ENCODE measurements around the gene WAC.
"Not testable (repeated sequence)": the region's sequence is repeated elsewhere in the genome, so short reads cannot be mapped to it uniquely, and the experiment has no call there.

Gene WAC

DNA sequence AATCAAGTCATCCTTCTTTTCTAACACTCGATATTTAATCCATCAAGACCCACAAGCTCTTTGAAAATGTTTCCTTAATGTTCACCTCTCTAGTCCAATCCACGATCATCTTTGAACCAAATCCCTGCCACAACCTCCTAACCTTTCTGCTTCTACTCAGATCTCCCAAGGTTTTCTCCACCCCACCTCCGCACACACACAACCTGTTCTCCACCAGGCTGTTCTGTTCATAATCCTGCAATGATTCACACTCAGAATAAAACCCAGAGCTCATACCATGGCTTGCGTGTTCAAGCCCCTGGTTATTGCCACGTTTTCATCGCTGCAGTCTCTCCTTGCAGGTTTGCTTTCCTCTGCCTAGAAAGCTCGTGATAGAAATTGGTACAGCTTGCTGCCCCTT is 90.6 kb downstream of the WAC start:
- DNase-seq = no peak

DNA sequence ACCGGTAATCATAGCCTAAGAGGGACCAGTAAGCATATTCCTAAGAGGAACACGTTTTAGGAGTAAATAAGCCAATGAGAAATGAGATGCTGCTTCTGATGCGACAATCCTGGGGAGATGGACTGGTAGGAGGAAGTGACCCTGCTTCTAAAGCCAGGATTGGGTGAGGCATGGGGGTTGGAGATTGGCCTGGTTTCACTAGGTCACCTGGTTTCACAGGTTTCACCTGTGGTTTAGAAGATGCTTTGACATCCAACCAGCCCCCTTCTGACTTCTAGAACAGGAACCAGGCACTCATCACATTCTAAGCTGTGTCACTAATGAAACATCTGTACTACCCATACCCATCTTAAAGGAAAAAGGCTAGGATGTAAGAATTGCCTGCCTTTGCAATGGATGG is 91.4 kb downstream of the WAC start:
- no peak for DNase-seq

DNA sequence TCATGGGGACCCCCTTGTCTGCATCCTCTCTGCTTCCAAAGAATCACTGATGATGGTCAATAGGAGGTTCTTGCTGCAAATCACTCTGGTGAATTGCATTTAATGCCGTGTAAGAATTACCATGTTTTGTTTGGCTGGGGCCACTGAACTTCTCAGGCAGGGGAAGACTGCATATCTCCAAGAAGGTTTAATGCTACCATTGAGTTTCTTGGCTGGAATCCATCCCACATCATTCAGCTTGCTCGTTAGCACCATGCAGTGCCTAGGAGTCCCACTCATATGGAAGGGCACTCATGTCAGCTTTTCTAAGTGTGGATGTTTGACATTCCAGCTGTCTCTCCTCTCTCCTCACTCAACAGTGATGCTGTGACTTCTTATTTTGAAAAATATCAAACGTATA is 94.2 kb downstream of the WAC start:
- no peak for DNase-seq

DNA sequence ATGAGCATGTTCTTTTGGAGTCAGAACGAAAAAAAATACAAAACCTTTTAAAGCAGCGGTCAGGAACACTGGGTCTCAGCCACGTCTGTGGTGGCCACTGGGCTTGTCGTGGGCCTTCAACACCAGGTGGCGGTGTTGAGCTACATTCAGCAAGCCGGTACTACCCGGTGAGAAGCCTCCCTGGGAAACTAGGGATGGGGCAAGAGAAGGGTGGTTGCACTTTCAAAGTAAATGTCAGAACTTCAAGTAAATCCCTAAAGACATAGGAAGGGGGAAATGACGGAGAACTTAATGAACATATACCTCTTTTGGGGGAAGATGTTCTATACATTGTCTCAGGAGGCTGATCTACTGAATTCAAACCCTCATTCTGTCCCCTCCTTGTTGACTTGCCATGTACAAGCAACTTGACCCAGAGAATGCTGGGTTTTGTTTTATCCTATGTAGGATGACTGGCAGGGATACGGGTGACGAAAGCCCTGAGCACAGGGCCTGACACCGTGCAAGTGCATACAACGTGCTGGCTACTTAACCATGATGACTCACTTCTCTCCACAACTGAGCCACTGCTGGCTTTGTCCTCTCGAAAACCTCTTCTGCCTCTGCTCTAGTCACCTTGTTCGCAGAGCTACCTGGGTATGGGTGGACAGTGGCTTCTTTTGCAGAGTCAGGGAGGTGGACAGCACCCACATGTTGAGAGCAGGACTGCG is 95.4 kb downstream of the WAC start:
- DNase-seq = peak; percentile 80

DNA sequence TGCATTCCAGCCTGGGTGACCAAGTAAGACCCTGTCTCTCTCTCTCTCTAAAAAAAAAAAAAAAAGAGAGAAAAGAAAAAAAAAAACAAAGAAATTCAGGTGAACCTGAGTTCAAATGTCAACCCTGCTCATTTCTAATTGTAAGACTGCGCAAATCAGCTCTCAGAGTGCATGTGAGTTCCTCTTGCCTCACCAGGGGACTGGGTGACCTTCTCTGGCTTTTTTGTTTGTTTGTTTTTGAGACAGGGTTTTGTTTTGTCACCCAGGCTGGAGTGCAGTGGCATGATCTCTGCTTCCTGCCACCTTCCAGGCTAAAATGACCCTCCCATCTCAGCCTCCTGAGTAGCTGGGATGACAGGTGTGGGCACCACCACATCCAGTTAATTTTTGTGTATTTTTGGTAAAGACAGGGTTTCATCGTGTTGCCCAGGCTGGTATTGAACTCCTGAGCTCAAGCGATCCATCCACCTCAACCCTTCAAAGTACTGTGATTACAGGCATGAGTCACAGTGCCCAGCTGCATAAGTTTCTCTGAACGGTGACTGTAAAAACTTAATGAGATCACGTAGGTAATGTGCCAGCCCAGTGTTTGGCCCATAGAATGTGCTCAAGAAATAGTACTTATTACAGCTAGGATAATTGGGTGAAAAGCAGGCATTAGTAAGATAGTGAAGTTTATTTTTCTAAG is 99.1 kb downstream of the WAC start:
- DNase-seq = no peak

DNA sequence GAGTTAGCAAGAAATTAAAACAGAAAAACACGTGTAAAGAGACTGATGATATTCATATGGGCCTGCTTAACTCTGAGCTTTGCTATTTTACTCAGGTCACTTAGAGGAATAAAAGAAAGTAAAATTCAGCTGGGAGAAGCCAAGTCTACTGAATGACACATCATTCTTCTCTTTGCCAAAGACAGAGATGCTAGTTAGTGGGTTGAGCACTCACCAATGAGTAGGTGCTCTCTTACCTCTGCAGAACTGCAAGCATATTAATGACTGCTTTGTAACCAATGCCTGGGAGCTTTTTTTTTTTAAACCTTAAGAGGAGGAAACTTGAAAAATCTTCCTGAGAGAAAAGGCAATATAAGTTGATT is 99.6 kb downstream of the WAC start:
- no peak for DNase-seq

DNA sequence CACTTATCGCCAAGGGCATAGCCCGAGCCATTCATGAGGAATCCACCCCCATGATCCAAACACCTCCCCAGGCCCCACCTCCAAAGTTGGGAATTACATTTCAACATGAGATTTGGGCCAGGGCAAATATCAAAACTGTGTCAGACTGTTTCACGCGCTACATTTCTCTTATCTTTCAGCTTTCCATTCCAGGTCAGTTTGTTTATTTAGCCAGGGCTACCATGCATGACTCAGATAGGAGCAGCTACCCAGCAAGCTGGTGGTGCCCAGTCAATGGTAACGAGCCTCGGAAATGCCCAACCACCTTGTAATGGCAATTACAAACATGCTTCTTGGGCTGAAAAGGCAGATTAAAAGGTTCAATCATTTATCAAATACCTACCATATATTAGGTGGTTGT is 100.8 kb downstream of the WAC start:
- no peak for DNase-seq

DNA sequence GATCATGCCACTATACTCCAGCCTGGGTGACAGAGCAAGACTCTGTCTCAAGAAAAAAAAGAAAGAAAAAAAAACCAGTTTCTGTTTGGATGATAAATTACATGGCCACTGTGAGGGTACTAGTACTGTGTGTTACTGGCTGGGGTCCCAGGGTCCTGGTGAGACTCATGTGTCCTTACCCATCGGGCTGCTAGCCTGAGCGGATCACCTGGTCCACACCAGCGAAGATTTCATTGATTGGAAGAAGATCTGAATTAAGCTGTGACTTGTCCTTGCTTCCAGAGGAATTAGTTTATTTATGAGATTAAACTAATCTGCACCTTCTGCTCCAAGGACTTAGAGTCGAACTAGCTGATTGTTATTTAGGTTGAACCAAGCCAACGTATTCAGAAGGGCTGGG is 104.4 kb downstream of the WAC start:
- DNase-seq = no peak

DNA sequence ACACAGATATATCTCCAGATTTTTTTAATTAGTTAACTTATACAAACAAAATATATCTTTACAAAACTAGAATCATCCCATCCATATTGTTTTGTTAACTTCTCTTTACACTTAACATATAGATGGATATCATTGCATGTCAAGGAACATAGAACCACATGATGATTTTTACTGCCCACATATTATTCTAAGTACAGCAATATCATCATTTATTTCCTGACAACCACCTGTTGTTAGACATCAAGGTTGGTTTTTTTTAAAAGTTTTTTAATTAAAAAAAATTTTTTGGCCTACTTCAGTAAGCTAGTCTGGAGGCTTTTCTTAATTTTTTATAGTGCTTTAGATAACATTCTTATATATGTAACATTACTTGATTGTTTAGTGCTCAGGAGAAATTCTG is 105.5 kb downstream of the WAC start:
- no peak for DNase-seq

DNA sequence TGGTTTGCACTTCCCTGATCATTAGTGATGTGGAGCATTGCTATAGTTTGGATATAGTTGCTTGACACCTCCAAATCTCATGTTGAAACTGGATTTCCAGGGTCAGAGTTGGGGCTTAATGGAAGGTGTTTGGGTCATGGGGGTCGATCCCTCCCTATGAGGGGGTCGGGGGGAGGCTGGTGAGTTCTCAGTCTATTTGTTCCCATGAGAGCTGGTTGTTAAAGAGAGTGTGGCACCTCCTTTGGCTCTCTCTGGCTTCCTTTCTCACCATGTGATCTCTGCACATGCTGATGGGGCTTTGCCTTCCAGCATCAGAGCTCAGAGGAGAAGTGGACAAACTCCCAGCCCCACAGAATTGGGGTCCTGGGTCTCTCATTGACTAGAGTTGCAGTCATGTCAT is 107.6 kb downstream of the WAC start:
- no peak for DNase-seq

DNA sequence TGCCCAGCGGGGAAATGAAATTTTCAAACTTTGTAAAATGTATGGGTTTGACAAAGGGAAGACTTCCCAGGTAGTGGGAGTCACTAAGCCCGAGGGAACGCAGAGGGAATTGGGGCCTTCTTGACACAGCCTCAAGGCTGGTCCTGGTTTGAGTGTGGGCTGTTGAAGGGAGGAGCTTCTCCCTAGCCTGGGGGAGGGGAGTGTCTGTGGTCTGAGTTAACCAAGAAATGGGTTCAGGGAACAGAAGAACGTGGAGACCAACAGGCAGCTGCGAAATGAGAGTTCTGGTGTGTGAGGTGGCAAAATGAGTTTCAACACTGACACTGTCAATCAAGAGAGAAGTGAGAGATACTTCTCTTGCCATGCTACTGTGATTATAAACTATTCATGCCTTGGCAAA is 111.7 kb downstream of the WAC start:
- DNase-seq = no peak

DNA sequence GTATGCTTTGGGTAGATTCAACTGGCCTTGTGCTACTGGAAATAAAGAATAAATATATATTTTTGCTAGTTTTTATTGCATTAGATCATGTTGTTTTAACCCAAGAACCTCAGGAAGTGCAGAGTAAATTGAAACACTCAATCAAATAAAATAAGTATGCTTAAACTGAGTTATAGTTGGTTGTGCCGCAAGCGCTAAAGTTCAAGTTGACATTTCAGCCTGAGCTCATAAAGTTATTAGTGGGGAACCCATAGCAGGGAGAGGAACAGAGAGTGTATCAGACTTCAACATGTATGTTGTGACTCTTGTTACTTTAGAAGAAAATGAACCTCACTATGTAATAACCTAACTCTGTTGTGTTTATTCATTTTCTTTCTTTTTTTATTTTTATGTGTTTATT is 119.2 kb downstream of the WAC start:
- no peak for DNase-seq

DNA sequence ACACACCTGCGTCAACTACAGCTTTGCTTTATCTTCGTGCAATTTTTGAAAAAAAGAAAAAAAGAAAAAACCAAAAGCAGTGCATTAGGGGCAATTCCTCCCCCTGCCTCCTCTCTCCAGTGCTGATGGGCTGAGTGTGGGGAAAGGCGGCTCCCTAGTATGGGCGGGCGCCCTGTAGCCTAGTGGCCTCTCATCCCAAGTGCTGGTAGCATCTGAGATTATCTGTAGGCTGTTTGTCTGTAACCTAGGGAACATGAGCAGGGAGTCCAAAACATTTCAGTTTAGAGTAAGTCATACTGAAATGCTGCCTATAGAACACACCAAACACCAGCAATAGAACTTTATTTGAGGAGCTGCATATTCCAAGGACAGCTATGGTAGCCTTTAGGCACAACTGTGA is 119.8 kb downstream of the WAC start:
- no peak for DNase-seq

DNA sequence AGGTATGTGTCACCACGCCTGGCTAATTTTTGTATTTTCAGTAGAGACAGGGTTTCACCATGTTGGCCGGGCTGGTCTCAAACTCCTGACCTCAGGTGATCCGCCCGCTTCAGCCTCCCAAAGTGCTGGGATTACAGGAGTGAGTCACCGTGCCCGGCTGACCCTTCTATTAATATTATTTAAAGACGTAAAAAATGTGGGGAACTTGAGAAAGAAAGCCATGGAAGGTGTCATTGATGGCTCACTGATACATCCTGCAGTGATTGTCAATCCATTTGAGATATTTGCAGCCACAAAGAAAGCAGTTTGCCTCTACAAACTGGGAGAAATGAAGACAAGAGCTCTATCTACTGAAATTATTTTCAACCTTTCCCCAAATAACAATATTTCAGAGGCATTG is 125.9 kb downstream of the WAC start:
- DNase-seq = not testable (repeated sequence)

DNA sequence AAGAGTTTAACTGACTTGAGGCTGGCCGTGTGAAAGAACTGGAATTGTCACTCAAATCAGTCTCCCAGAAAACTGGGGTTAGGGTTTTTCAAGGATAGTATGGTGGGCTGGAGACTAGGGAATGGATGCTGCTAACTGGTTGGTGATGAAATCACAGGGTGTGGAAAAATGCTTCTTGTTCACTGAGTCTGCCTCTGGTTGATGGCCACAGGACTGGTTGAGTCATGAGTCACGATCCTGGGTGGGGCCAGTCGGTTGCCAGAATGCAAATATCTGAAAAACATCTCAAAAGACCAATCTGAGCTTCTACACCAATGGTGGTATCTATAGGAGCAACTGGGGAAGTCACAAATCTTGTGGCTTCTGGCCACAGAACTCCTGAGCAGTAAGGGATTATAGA is 128.1 kb downstream of the WAC start:
- DNase-seq = no peak

DNA sequence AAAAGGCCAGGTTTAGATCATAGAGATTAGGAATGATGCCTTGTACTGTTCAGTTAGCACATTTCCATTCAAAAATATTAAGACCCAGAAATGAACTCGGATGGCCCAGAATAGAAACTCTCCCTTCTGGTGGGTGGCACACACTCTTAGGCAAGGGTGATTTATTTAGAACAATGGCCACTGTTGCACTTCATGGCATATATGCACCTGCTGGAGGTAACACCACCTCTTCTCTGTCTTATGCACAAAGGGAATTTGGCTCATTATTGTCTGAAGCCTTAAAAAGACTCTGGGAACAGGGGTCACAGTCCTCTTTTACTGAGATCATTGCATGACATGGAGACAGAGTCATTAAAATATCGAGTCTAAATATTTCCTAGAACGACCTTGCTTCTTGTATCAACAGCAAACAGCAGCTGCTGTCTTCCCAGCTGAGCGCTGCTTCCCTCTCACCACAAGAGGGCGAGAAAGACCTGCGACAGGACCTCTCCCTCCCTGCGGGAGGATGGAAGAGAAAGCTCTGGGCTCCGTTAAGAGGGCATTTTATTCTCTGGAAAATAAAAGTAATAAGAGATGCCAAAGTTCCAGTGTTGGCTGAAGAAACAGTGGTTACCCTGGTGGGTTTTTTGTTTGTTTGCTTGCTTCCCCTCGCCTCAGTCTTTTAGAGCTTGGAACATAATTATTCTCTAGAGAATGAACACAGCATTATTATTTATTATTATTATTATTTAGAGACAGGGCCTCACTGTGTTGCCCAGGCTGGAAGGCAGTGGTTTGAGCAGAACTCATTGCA is 130.9 kb downstream of the WAC start:
- peak; percentile 85 for DNase-seq

DNA sequence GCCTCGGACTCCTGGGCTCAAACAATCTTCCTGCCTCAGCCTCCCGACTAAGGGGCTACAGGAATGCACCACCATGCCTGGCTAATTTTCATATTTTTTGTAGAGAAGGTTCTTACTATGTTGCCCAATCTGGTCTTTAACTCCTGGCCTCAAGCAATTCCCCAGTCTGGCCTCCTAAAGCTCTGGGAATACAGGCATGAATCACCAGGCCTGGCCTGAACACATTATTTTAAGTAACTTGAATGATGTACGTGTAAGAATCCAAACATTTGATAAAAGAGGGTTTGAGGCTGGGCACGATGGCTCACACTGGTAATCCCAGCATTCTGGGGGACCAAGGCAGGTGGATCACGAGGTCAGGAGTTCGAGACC is 131.4 kb downstream of the WAC start:
- no peak for DNase-seq

DNA sequence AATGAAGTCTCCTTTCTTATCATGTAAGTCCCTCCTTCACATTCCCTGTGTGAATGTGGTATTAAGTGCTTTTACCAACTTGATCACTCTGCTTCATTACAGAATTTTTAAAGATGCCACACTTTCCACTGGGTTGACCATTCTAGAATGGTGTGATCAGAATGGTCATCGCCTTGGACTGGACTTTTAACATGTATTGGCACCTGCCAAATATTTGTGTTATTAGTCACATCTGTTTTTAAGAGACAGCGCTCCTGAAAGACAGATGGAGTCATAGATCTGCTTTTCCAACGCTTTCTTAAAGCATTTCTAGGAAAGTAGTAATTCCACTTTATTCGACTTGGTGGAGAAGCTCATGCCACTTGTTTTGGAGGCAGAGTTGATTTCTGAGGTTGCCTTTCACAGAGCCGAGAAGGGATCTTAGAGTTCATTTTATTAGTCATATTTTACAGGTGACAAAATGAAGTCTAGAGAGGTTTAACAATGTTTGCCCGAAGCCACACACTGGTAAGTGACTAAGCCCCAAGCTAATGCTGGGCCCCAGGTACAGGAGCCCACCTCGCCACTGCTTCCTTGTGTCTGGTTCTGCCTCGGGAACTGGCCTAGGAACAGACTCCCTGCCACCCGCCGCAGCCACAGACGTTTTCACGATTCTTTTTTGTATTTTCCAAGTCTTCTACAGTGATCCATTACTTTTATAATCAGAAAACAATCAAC is 134.0 kb downstream of the WAC start:
- DNase-seq = no peak

DNA sequence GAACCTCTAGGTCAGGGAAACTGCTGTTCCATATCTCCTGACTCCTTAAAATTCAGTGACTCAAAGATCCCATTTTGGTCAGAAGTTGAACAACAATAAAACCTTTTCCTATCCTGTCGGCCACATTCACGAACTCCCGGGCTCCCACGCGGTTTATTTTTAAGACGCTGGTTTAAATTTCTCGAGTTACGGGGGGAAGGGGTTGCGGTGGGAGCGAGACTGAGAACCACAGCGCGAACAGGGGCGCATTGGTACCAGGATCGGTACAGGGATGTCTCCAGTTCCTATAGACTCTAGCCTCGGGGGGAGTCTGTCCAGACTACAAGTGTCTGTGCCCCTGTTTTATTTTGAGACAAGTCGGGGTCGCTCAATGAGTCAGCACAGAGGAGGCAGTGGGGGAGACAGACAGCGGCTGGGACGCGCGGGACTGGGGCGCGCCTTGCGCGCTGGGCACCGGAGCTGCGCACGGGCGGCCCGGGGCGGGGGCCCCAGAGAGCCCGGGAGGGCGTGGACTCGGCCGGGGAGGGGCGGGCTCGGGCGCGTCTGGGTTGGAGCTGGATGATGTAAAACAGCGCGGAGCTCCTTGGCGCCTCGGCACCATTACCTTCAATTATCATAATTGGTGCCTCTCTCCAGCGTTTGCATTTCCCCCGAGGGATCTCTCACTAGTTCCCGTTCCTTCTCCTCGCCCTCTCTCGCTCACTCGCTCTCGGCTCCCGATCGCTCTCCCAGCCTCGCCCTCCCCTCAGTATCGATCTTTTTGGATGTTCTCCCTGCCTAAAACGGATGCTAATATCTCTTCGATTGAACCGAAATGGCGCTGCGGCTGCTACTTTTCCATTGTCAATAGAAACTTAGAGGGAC is 135.7 kb downstream of the WAC start:
- peak; percentile 74 for DNase-seq

DNA sequence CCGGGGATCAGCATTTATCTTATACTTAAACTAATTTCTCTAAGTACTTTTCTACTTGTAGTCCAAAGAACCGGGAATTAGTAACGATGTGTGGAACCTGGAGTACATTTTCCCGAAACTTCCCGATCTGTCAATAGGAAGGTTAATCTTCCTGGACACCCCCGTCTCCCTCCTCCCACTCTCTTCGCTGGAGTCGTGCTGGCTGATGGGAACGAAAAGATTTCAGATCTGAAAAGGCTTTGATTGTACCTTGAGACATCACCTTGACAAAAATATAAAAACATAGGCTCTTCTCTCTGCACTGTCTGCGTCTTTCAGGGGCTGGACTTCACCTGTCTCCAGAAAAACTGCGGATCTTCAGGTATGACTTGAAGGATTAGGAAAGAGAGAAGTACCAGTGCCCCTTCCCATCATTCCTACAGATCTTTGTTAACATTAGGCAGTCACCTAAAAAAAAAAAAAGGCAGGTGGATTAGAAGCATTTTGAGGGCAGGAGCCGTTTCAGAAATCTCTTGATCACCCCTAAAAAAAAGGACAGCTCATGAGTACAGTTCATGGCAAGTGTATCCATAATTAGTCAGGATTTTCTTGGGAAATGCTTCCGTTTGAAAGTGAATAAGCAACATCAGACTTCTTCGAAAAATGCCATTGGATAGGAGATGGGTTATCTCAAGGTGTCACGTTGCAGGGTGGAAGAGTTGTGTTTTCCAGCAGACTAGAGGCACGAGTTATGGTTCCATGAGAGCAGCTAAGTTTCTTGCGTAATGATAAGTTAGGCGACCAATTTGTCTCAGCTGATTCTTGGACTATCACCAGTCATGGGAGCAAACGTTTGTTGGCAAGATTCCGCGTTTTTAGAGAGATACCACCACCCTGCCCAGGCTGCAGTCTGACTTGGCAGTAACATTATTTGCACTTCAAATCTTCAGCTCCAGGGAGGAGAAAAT is 136.6 kb downstream of the WAC start:
- DNase-seq = no peak
